CMK (cell line): ENCODE results near the gene GATA5.

Experiments used
- DNase-seq: peaks from one replicate; pipeline ENCODE4 v3.0.0-alpha.2; 2010; ENCODE audit warnings: low read depth

Gene GATA5

GRCh38 chr20:62472941-62473585, 2.7 kb downstream of the GATA5 start:
- no peak for DNase-seq

- DNase-seq, result no peak
Measured at GRCh38 chr20:62472138-62472940, 3.5 kb downstream of the GATA5 start.

GRCh38 chr20:62470459-62470858, 5.3 kb downstream of the GATA5 start:
- no peak for DNase-seq

DNA sequence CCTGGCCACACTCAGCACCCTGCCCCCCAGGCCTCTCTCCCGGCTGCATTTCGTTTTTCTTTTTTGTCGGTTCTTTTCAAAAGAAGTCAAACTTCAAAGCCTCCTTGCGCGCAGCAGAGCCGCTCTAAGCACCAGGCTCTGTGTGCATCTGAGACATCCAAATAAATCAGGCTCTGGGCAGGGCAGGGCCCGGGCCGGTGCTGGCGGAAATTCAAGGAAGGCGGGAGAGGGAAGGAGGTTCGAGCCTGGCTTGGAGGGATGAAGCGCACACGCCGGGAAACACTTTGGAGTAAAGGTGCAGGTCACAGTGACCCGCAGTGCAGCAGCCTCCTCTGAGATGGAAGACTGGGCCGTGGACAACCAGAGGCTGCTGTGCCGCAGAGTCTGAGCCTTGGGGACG, 5.8 kb downstream of the GATA5 start:
- DNase-seq, result no peak

GRCh38 chr20:62469352-62469751, 6.4 kb downstream of the GATA5 start:
- no peak for DNase-seq

DNA sequence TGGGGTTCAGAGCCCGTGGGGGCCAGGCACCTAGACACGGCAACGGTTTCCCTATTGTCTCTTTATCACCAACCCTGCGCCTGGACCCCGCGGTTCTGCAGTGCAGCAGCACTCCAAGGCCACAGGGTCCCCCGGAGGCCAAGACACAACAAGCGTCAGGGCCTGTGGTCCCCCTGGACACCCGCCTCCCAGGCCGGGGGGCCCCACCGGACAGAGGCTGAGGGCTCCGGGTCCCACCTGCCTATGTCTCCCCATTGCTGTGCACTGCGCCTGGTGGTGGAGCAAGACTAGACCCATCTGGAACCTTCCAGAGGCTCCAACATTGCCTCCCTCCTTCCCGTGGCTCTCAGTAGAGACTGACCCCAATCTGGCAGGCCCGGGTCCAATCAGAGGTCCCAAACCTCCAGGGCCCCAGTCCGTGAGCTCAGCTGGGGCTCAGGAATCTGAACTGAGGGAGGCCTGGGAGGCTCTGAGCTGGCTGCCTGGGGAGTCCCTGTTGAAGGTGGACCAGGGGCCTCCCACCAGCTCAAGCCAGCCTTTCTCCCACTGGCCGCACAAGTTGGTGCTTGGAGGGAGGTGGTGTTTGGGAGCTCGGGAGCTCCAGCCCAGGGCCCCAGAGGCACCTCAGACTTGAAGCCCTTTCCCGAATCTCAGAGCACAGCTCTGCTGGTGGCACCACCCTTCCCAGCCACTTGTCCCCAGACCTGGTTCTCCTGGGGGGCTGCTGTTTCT, 8.8 kb downstream of the GATA5 start:
- DNase-seq, result no peak

GRCh38 chr20:62466072-62466760, 9.6 kb downstream of the GATA5 start:
- DNase-seq, result no peak

- DNase-seq, result no peak
Measured at GRCh38 chr20:62464990-62465389, 10.8 kb downstream of the GATA5 start.

- no peak for DNase-seq
Measured at GRCh38 chr20:62464425-62464770, 11.4 kb downstream of the GATA5 start.

- no peak for DNase-seq
Measured at GRCh38 chr20:62463651-62464424, 12.0 kb downstream of the GATA5 start.

GRCh38 chr20:62462976-62463592, 12.7 kb downstream of the GATA5 start:
- no peak for DNase-seq

DNA sequence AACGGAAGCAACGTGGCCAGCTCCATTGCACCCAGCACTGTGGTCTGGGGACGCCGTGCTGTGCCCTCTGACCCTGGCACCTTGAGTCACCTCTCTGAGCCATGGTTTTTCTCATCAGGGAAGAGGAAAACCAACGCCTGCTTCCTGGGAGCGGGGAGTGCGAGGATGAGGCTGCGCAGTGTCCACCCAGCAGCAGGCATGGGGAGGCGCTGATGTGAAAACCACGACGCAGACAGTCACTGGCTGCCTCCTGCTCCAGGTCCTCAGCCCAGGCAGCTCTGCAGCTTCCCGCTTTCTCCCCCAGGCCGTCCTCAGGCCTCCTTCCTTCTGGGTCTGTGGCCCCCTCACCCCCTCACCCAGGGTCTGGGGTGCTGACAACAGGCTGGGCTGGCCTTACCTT, 14.0 kb downstream of the GATA5 start:
- no peak for DNase-seq

- no peak for DNase-seq
Measured at GRCh38 chr20:62461157-62461556, 14.6 kb downstream of the GATA5 start.

- no peak for DNase-seq
Measured at GRCh38 chr20:62460678-62461077, 15.1 kb downstream of the GATA5 start.

GRCh38 chr20:62459488-62459887, 16.3 kb downstream of the GATA5 start:
- no peak for DNase-seq

GRCh38 chr20:62458275-62459251, 17.2 kb downstream of the GATA5 start:
- DNase-seq, result no peak

- DNase-seq, result no peak
Measured at GRCh38 chr20:62457831-62458230, 18.0 kb downstream of the GATA5 start.

DNA sequence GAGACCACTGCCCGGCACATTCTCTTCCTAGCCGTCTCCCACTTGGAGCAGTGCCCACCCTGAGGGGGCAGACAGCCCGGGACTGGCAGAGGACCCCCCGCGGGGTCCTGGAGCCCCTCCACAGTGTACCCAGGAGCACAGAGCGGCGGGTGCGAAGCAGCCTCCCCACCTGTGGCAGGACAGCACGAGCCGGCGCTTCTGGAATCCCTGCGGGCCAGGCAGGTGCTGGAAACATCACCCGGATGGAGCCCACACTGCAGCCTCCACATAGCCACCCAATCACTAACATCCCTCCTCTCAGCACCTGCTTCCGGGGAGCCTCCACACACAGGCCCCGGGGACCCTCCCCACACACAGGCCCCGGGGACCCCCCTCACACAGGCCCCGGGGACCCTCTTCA, 18.7 kb downstream of the GATA5 start:
- no peak for DNase-seq

GRCh38 chr20:62455929-62456328, 19.9 kb downstream of the GATA5 start:
- DNase-seq, result no peak
